Activated naive CD4-positive, alpha-beta T cell treated with anti-CD3 and anti-CD28 coated beads, Interleukin-2, amount 50 U/mL, for 72 hours (primary cell): ENCODE data around the gene ZNF800. TPM values are rescaled to one million over a fixed set of nuclear protein-coding genes. Genes with fewer than 3 reads are reported as not detected.
A peak's percentile ranks its signal among the peaks of the same experiment; 100 is the strongest.
"Not testable (repeated sequence)": the region's sequence is repeated elsewhere in the genome, so short reads cannot be mapped to it uniquely, and the experiment has no call there.

Source experiments
- ATAC-seq, 2 donors: fragments of 150-1000 bp; cut with Tn5 transposase; 2 replicates each; pipeline ENCODE4 v1.10.0; 2021; ENCODE audit warnings: mild to moderate bottlenecking in 2 of 2, moderate library complexity in 2 of 2
- DNase-seq, 2 donors: peaks; one replicate each; pipeline ENCODE4 v3.0.0; 2021 to 2022; ENCODE audit warnings: low spot score in 2 of 2
- H3K27ac Mint-ChIP-seq, 2 donors: one replicate each; pipeline ENCODE4 v1.8.0; 2022; ENCODE audit warnings: mild to moderate bottlenecking in 2 of 2, mixed read lengths in 2 of 2
- H3K36me3 Mint-ChIP-seq, 2 donors: one replicate each; pipeline ENCODE4 v1.8.0; 2022; ENCODE audit warnings: mixed read lengths in 2 of 2
- H3K9me3 Mint-ChIP-seq, 2 donors: one replicate each; pipeline ENCODE4 v1.8.0; 2022; ENCODE audit warnings: mixed read lengths in 2 of 2
- total RNA-seq, 2 donors: library from RNA; stranded (reverse); gene quantifications; one replicate each; pipeline ENCODE4 v1.2.3, GENCODE V29; 2022

The ZNF800 gene
- 10 to 100 TPM; 26.4 to 33.5 TPM for total RNA-seq

DNA sequence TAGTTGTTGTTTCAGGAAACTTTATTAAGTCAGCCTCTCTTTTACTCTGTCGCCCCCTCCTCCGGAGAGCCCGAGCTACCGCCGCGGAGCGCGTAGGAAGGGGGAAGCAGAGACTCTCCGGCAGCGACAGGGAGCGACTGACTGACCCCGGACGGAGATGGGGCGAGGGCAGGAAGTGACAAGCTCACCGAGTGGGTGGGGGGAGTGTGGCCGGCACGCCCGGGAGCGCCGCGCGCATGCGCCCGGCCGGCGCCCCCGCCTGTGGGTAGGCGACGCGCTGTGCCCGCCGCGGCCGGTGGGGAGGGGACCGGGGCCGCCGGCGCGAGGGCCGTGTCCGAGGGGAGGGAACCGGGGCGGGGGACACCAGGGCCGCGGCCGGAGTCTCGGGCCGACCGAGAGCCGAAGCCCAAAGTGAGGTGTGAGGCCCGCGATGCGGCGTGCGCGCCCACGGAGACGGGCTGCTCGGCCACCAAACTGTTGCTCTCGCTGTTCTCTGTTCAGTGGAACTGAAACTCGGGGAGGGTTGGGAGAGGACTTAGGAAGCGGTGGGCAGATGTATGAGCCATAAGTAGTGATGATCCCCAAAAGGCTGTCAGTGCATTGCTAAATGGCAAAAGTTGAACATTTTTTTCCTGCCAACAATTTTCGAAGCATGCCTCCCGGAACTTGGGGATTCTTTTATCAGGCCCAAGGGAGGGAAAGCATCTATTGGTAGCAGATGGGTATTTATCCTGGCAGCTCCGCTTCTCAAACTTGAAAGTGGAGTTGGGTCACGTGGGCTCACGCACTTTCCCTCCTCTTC, at the start of gene ZNF800:
Gene ZNF800 (minus strand): TSS at position 143 of the 802 bp plus-strand sequence. CDS start 1,151 bp downstream, outside the sequence.
- peaks cover 0 to 9% of the 10 kb centered on the region in 2 donors for H3K9me3 Mint-ChIP-seq
- peak; percentile 82 to 86 for ATAC-seq
- peaks cover 25 to 39% of the 10 kb centered on the region in 2 donors for H3K36me3 Mint-ChIP-seq
- H3K27ac Mint-ChIP-seq: peak within 1 kb of the TSS; percentile 92 to 98
- peak; percentile 82 to 92 for DNase-seq

DNA sequence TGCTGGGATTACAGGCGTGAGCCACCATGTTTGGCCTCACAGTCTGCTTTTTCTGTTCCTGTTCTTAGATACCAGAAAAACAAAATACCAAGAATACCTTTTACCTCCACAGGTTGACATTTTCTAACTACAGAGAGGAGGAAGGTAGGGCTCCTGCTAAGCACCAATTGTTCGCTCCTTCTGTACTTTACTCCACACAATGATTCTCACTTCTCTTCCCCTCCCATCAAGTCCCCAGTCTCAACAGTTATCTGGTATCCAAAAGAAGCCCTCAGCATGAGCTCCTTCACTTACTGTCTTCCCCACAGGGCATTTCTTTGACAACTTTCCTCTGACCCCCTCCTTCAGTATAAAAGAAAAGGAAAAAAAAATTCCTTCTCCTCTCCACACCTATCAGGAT, 47.7 kb upstream of the ZNF800 start:
- H3K27ac Mint-ChIP-seq: no peak overlapping the region
- no peak for ATAC-seq

DNA sequence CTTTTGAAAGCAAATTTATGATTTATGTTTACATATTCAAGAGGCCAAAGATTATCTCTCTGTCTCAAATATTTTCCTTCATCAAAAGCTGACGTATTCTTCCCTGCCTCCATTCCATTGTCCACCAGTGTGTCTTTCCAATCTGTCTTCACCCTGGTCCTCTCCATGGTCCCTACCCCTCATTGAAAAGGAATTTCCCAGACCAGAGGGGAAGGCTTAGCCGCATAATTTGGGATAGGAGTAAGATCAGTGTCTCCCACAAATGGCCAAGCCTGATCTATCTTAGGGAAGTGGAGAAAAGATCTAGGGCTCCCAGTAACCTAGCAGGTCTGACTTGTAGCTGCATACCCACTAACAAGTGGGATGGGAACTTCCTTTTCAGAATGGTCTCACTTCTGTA, 46.3 kb upstream of the ZNF800 start:
- ATAC-seq: no peak
- Mint-ChIP-seq H3K9me3 (no peaks in the 10 kb centered on the region), H3K36me3 (no peaks in the 10 kb centered on the region), H3K27ac (no peak overlapping the region)
- no peak for DNase-seq

More for the DNA sequence above, 47.7 kb upstream of the ZNF800 start:
- H3K9me3 Mint-ChIP-seq: no peaks in the 10 kb centered on the region
- no peaks in the 10 kb centered on the region for H3K36me3 Mint-ChIP-seq
- no peak for DNase-seq

DNA sequence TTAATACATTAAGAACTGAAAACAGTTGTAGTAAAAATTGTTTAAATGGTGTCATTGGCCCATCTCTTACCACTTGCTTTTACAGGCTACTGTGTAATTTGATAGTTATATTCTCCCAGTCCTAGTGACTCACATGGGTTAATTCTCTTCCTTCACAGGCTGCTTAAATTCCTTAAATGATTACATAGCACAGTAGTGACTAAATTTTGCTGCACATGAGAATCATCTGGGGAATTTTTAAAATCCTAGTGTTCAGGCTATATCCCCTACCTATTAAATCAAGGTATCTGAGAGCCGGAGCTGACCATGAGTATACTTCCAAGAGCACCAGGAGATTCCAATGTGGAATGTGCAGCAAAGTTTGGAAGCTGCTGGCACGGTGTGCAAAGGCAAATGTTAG, 45.3 kb upstream of the ZNF800 start:
- no peaks in the 10 kb centered on the region for H3K36me3 Mint-ChIP-seq
- no peak overlapping the region for H3K27ac Mint-ChIP-seq
- H3K9me3 Mint-ChIP-seq: no peaks in the 10 kb centered on the region
- DNase-seq: no peak
- ATAC-seq: no peak

DNA sequence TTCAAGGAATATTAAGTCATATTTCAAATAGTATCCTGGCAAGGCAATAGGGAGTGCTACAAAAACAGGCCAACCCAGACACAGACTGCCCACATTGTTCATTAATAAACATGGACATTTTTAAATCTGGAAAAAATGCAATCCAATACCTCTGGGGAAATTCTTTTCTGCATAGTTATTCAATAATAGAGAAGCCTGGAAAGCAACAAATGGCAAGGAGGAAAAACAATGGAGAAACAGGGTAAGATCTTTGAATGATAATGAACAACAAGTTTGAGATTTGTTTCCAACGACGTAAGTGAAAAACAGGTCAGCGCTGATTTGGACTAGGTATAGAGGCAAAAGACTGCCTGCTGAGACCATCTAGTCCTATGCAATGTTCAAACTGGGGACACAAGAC, 44.7 kb upstream of the ZNF800 start:
- DNase-seq (no peak), ATAC-seq (no peak)
- H3K27ac Mint-ChIP-seq: no peak overlapping the region
- no peaks in the 10 kb centered on the region for H3K9me3 Mint-ChIP-seq
- H3K36me3 Mint-ChIP-seq: no peaks in the 10 kb centered on the region

DNA sequence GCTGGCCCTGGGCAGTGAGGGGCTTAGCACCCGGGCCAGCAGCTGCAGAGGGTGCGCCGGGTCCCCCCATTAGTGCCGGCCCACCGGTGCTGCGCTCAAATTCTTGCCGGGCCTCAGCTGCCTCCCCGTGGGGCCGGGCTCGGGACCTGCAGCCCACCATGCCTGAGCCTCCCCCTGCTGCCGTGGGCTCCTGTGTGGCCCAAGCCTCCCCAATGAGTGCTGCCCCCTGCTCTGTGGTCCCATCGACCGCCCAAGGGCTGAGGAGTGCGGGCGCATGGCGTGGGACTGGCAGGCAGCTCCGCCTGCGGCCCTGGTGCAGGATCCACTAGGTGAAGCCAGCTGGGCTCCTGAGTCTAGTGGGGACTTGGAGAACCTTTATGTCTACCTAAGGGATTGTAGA, 36.8 kb upstream of the ZNF800 start:
- ATAC-seq, H3K27ac Mint-ChIP-seq, H3K36me3 Mint-ChIP-seq, DNase-seq, H3K9me3 Mint-ChIP-seq: not testable (repeated sequence)

DNA sequence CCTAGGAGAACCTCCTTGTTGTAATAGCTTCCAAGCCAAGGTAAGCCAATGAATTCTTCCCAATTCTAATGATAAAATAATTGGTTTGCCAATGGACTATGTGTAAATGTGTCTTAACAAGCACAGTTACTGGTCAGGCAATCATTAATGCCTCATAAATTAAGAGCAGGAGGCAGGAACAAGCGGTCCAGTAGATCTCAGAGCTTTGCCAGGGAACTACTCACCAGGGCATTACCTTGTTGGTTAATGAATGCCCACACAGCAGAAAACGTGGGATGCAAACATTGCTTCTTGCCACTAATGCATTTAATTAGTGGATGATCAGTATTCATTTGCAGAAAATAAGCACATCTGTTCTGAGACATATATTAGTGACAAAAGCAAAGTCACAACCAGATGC, 26.7 kb upstream of the ZNF800 start:
- H3K9me3 Mint-ChIP-seq: peaks cover 4 to 9% of the 10 kb centered on the region in 2 donors
- no peak for ATAC-seq
- H3K36me3 Mint-ChIP-seq: no peaks in the 10 kb centered on the region
- DNase-seq: no peak
- no peak overlapping the region for H3K27ac Mint-ChIP-seq

- Mint-ChIP-seq H3K36me3 (no peaks in the 10 kb centered on the region), H3K9me3 (peaks cover 4 to 9% of the 10 kb centered on the region in 2 donors), H3K27ac (no peak overlapping the region)
- no peak for ATAC-seq
- DNase-seq: no peak
Measured at GRCh38 chr7:127418459-127418858, 26.0 kb upstream of the ZNF800 start.

- Mint-ChIP-seq H3K9me3 (peaks cover 4 to 5% of the 10 kb centered on the region in 2 donors), H3K36me3 (no peaks in the 10 kb centered on the region), H3K27ac (no peak overlapping the region)
- ATAC-seq: peak in 1 of 2 donors; percentile 25
- DNase-seq: no peak
Measured at GRCh38 chr7:127417346-127417745, 24.8 kb upstream of the ZNF800 start.

GRCh38 chr7:127415060-127415742, 22.7 kb upstream of the ZNF800 start:
- ATAC-seq (no peak), DNase-seq (no peak)
- H3K9me3 Mint-ChIP-seq: peaks cover 4 to 5% of the 10 kb centered on the region in 2 donors
- peak overlapping the region in 1 of 2 donors; percentile 61 for H3K27ac Mint-ChIP-seq
- H3K36me3 Mint-ChIP-seq: no peaks in the 10 kb centered on the region

- Mint-ChIP-seq H3K36me3 (no peaks in the 10 kb centered on the region), H3K27ac (peak overlapping the region; percentile 4 to 61), H3K9me3 (peaks cover 4 to 5% of the 10 kb centered on the region in 2 donors)
- DNase-seq: no peak
- peak; percentile 71 to 89 for ATAC-seq
Measured at GRCh38 chr7:127413962-127414361, 21.5 kb upstream of the ZNF800 start.

GRCh38 chr7:127413326-127413725, 20.8 kb upstream of the ZNF800 start:
- Mint-ChIP-seq H3K36me3 (no peaks in the 10 kb centered on the region), H3K27ac (no peak overlapping the region), H3K9me3 (peaks cover 1% of the 10 kb centered on the region in 2 donors)
- ATAC-seq: peak; percentile 20 to 25
- DNase-seq: no peak

DNA sequence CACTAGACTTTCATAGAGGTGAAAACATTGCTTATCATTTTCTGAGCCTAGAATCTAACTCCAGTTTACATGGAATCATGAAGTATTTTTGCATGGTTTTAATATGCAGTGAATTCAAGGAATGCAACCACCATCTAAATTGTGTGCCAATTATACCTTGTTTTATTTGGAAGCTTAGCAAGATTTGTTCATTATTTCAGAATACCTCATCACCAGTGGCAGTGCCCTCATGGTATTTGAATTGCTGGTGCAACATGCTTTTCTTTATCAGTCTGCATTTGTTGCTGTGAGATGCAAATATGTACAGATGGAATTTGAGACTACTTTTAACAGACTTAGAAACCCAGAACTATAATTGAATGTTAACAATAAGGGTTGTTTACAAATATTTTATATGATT, 18.7 kb upstream of the ZNF800 start:
- no peak overlapping the region for H3K27ac Mint-ChIP-seq
- H3K9me3 Mint-ChIP-seq: no peaks in the 10 kb centered on the region
- DNase-seq (no peak), ATAC-seq (no peak)
- H3K36me3 Mint-ChIP-seq: no peaks in the 10 kb centered on the region

DNA sequence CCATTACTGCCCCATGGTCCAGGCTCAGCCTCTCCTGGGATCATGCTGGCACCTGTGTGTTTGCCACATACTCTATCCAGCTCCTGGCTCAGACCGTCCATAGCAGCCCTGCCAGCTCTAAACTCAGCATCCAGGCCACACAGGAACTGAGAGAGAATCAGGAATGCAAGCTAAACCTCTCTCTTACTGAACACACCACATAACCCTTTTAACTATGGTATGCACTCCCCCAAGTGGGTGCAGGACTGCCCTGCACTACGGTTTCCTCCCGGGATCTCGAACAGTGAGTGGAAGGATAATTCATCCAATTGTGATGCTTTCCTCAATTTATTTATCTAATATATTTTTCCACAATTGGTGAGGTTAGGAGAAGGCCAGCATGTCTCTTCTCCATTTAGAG, 17.1 kb upstream of the ZNF800 start:
- Mint-ChIP-seq H3K27ac (no peak overlapping the region), H3K36me3 (no peaks in the 10 kb centered on the region), H3K9me3 (no peaks in the 10 kb centered on the region)
- ATAC-seq: no peak
- no peak for DNase-seq

DNA sequence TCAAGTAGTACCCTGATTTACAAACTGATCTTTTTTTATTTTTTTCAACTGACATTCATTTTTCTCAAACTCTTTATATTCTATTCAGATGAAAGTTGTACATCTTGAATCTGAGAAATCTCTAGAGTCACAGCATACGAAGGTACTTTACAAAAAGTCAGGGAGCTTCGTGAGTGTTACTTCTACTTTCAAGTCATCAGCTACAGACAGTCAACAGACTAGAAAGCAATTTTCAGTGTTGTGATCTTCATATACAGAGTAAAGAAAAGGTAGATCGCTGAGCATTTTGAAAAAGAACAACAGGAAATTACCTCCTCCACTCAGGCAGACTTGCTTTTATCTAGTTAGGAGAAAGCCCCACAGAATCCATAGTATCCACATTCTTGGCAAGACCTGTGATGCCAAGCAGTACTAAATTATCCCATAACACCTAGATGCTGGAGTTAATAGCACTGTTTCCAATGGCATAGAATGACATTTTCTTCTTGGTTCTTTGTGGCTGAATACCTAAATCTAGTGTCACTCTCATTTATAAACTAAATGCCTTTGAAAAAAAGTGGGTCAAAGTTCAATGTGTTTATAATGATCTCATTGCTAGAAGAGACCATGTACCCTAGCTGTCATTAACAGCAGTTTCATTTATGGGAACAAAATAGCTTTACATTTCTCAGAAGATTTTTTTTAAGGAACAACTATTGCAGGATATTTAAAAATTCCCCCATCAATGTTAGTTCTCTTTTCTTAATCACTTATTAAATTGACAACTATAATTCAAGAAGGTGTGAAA, 12.0 kb upstream of the ZNF800 start:
- Mint-ChIP-seq H3K36me3 (no peaks in the 10 kb centered on the region), H3K9me3 (no peaks in the 10 kb centered on the region), H3K27ac (peak overlapping the region; percentile 6 to 62)
- peak; percentile 67 to 93 for ATAC-seq
- DNase-seq: no peak

DNA sequence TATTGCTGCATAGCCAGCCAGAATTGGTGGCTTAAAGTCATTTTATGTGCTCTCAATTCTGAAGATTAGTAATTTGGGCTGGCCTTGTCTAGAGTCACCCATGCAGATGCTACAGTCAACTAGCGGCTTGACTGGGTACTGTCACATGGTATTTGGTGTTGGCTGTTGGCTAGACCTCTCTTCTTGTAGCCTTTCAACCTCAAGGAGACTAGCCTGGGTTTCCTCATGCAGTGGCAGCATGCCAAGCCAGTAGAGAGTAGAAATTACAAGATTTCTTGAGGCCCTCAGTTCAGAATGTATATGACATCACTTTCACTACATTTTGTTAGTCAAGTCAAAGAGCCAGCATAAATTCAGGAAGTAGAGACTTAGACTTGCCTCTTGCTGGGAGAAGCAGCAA, 3.7 kb upstream of the ZNF800 start:
- no peak overlapping the region for H3K27ac Mint-ChIP-seq
- ATAC-seq (peak; percentile 18 to 71), DNase-seq (peak in 1 of 2 donors; percentile 62)
- H3K9me3 Mint-ChIP-seq: peaks cover 0 to 9% of the 10 kb centered on the region in 2 donors
- H3K36me3 Mint-ChIP-seq: peaks cover 5 to 6% of the 10 kb centered on the region in 2 donors

DNA sequence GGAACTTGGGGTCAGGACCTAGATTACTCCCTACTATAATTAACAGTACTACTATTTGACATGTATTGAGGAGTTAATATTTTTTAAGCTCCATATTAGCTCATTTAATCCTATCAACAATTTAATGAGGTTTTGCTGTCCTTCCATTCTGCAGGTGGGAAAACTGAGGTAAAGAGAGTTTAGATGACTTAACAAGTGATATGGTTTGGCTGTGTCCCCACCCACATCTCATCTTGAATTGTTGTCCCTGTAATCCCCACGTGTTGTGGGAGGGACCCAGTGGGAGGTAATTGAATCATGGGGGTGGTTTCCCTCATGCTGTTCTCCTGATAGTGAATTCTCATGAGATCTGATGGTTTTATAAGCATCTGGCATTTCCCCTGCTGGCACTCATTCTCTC, 2.6 kb upstream of the ZNF800 start:
- Mint-ChIP-seq H3K27ac (peak overlapping the region in 1 of 2 donors; percentile 42), H3K36me3 (peaks cover 15% of the 10 kb centered on the region in 2 donors)
- not testable (repeated sequence) for DNase-seq, ATAC-seq, H3K9me3 Mint-ChIP-seq
